GM21381 (cell line): Measurements from ENCODE around the gene HMG20B.
"Not testable (repeated sequence)": the region's sequence is repeated elsewhere in the genome, so short reads cannot be mapped to it uniquely, and the experiment has no call there.

ENCODE experiments used
- ATAC-seq: cut with Tn5 transposase; IDR thresholded peaks from one replicate; pipeline ENCODE4 v1.9.1; 2021; ENCODE audit warnings: mild to moderate bottlenecking, moderate library complexity; ENCODE audit not compliant: unreplicated experiment

HMG20B gene

GRCh38 chr19:3580156-3580934 is 7.6 kb downstream of the HMG20B start:
- no peak for ATAC-seq

GRCh38 chr19:3581792-3582191 is 9.0 kb downstream of the HMG20B start:
- ATAC-seq, result not testable (repeated sequence)

GRCh38 chr19:3584036-3584802 is 11.5 kb downstream of the HMG20B start:
- ATAC-seq, result not testable (repeated sequence)

GRCh38 chr19:3585301-3586126 is 12.8 kb downstream of the HMG20B start, which contains the start of gene GIPC3:
GIPC3 (plus strand) TSS chr19:3585478; CDS start chr19:3585598, 120 bp downstream.
- no peak for ATAC-seq

- ATAC-seq, result no peak
These were observed 13.4 kb downstream of the HMG20B start for GRCh38 chr19:3586127-3586626.

- no peak for ATAC-seq
These were observed 14.1 kb downstream of the HMG20B start for GRCh38 chr19:3586707-3587346.

GRCh38 chr19:3589439-3589838 is 16.7 kb downstream of the HMG20B start:
- ATAC-seq, result no peak

- ATAC-seq, result no peak
These were observed 17.2 kb downstream of the HMG20B start for GRCh38 chr19:3589949-3590348.

GRCh38 chr19:3590991-3591659 is 18.4 kb downstream of the HMG20B start:
- ATAC-seq, result no peak

- ATAC-seq, result no peak
These were observed 19.3 kb downstream of the HMG20B start for GRCh38 chr19:3591876-3592613.

GRCh38 chr19:3593156-3593555 is 20.4 kb downstream of the HMG20B start:
- ATAC-seq, result no peak

- ATAC-seq, result no peak
These were observed 22.8 kb downstream of the HMG20B start for GRCh38 chr19:3595521-3596061.

GRCh38 chr19:3599776-3600187 is 27.0 kb downstream of the HMG20B start:
- no peak for ATAC-seq

- ATAC-seq, result no peak
These were observed 28.3 kb downstream of the HMG20B start for GRCh38 chr19:3601021-3601420.

GRCh38 chr19:3603121-3603811 is 30.5 kb downstream of the HMG20B start:
- ATAC-seq, result no peak

GRCh38 chr19:3604227-3604986 is 31.7 kb downstream of the HMG20B start:
- no peak for ATAC-seq

- no peak for ATAC-seq
These were observed 32.2 kb downstream of the HMG20B start for GRCh38 chr19:3604987-3605343.

GRCh38 chr19:3605361-3605760 is 32.6 kb downstream of the HMG20B start:
- ATAC-seq, result no peak
